PC-3 (cell line): ENCODE data around the gene CAMK2B.

Experiments used
- EZH2 ChIP-seq: fragments of 300-600 bp; sonication (generic); IDR thresholded peaks from one replicate; pipeline ENCODE4 v1.6.1; 2017; ENCODE audit warnings: antibody characterized with exemption, mild to moderate bottlenecking, low read length; ENCODE audit not compliant: unreplicated experiment
- EZH2phosphoT487 ChIP-seq: fragments of 300-600 bp; sonication (generic); IDR thresholded peaks from 2 replicates; pipeline ENCODE4 v1.6.1; 2018; ENCODE audit warnings: mild to moderate bottlenecking, antibody characterized with exemption, low read length, borderline replicate concordance

DNA sequence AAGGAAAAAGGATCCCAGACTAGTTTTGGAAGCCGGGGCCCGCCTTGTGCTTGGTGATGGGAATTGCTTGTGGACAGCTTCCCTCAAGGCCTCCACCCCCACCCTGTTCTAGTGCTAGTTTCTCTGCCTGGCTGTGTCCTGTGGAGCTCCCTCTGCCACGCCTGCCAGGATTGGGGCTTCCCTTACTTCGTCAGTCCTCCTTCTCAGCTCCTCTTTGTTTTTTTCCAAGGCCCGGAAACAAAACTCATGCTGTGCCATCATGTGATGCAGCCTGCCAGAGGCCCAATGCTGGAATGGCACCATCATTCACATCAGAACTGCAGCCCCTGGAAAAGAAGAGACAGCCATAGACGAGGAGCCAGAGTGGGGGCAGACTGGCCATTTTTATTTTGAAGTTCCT is 113.4 kb downstream of the CAMK2B start:
- TF ChIP-seq EZH2phosphoT487 (no peak), EZH2 (no peak)
